Activated T-cell treated with anti-CD3 and anti-CD28 coated beads for 1 hour (primary cell): ENCODE data around the gene CRIP1.

Source experiments
- DNase-seq: peaks from one replicate; pipeline ENCODE4 v3.0.0-alpha.2; 2020; ENCODE audit warnings: low read depth

Gene CRIP1

GRCh38 chr14:105492971-105493871 is 6.5 kb downstream of the CRIP1 start:
- no peak for DNase-seq

DNA sequence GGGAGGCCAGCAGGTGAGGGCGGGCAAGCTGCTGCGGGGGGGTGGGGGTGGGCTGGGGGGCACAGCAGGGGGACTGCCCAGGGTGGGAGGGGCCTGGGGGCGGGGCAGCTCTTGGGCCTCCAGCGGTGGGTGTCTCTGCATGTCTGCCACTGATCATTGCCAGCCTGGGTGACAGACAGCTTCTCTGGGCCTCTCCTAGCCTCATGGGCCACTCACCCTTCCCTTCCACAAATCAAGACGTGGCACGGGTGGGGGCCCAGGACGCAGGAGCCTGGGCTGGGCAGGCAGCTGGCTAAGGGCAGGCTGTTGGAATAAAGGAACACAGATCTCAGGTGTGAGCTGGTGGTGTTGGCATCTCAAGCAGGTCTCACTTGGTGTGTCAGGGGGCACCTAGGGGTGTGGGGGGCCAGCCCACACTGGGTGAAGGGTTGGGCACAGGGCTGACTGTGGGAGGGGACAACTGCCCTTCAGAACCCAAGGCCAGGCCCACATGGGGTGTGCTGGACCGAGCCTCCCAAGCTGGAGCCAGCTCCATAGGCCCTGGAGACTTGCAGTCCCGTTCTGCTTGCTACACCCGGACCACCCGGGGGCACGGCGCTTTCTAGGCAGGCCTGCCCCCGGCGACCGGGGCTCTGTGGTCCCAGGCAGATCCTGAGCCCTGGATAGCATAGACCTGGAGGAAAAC is 7.4 kb downstream of the CRIP1 start:
- no peak for DNase-seq

- no peak for DNase-seq
Measured at GRCh38 chr14:105494606-105494929, 7.9 kb downstream of the CRIP1 start.

- no peak for DNase-seq
Measured at GRCh38 chr14:105495101-105495989, 8.7 kb downstream of the CRIP1 start.

GRCh38 chr14:105495990-105496830 is 9.5 kb downstream of the CRIP1 start:
- no peak for DNase-seq

GRCh38 chr14:105496831-105497591 is 10.3 kb downstream of the CRIP1 start:
- DNase-seq: no peak

DNA sequence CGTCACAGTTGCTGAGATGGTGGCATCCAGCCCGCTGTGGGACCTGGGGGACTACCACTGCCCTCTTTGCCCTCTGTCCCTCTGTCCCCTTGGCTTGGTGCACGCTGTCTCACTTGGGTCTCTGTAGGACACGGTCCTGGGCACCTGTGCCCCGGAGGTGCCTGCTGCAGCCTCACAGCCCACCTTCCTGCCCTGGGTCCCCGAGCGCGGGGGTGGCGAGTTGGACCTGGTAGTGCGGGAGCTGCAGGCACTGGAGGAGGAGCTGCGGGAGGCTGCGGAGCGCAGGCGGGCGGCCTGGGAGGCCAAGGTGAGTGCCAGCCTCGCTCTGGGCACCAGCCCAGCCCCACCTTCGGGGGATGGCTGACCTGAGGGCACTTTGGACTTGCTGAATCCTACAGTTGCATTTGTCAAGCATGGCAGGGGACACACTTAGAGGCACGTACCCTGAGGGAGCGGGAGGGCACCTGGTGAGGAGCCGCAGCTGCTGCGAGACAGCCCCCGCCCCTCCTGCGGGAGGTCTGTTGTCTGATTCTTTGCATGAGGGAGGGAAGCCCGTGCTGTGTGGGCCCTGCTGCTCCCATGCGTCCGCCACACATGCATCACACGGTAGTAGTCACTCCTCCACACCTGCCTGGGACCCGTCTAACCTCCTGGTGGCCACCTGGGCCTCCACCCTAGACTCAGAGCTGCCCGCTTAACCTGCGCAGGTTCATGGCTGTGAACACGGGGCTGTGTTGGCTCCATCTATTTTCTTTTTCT is 11.2 kb downstream of the CRIP1 start:
- DNase-seq: no peak

DNA sequence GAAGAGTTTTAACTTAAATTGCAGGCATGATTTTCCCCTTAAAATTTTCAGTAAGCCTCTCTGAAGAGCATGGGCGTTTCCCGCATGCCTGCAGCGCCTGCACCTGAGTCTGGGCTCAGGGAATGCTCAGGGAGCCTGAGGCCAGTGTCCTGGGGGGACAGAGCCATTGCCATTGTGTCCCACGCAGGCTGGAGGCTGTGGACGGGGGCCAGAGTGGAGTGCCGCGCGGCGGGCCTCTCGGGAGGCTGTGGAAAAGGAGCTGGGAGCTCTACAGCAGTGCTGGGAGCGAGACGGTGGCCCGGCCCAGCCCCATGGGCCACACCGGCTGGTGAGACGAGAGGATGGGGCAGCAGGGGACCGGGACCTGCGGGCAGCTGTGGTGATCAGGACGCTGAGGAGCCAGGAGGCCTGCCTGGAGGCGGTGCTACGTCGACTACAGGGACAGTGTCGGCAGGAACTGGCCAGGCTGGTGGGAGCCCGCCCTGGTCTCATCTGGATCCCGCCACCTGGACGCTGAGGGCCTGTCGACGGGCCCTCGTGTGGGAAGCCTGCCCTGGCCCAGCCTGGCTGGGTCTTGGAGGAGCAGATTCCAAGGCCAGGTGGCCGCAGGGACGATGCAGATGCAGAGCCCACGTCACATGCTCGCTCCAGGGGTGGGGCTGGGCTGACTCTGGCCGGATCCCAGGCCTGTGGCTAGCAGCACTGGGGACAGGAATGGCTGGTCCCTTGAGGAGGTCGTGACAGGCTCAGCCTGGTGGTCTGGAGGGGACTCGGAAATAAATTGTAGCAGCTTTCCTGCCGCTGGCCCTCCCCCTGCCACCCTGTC is 12.0 kb downstream of the CRIP1 start:
- no peak for DNase-seq

- no peak for DNase-seq
Measured at GRCh38 chr14:105499256-105500035, 12.8 kb downstream of the CRIP1 start.

- no peak for DNase-seq
Measured at GRCh38 chr14:105500036-105500725, 13.5 kb downstream of the CRIP1 start.

DNA sequence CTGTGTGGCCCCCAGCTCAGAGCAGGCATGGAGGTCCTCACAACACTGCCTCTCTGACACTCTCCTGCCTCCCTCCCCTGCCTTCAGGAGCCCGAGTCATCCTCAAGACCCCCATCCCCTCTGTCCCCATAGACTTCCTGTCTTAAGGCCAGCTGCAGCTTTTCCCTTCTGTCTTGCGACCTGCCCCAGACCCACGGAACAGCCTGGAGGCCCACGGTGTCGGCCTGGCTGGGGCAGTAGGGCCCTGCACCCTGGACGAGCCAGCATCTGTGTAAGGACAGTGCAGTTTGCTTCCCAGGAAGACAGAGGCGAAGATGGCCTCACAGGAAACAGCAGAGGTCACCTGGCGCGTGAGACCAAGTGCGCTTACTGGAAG is 14.0 kb downstream of the CRIP1 start:
- DNase-seq: no peak

DNA sequence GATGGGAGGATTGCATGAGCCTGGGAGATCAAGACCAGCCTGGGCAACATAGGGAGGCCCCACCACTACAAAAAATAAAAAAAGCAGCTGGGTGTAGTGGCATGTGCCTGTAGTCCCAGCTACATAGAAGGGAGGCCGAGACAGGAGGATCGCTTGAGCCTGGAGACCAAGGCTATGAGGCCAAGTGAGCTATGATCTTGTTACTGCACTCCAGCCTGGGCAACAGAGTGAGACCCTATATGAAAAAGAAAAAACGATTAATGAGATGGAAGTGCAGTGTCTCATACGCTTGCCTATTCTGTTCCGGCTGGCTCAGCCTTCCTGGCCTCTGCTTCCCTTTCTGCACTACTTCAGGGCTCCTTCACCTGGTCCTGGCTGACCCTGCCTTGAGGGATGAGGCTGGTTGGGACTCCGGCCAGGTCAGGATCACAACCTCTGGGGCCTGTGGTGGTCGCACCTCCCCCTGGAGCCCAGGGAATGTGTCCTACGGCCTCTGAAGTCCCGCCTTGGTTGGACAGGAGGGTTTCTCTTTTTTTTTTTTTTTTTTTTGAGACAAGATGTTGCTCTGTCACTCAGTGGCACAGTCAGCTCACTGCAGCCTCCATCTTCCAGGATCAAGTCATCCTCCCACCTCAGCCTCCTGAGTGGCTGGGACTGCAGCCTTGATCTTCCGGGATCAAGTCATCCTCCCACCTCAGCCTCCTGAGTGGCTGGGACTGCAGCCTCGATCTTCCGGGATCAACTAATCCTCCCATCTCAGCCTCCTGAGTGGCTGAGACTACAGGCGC is 15.0 kb downstream of the CRIP1 start:
- DNase-seq: no peak

- no peak for DNase-seq
Measured at GRCh38 chr14:105502446-105503295, 16.0 kb downstream of the CRIP1 start.

- DNase-seq: no peak
Measured at GRCh38 chr14:105503296-105503640, 16.6 kb downstream of the CRIP1 start.

DNA sequence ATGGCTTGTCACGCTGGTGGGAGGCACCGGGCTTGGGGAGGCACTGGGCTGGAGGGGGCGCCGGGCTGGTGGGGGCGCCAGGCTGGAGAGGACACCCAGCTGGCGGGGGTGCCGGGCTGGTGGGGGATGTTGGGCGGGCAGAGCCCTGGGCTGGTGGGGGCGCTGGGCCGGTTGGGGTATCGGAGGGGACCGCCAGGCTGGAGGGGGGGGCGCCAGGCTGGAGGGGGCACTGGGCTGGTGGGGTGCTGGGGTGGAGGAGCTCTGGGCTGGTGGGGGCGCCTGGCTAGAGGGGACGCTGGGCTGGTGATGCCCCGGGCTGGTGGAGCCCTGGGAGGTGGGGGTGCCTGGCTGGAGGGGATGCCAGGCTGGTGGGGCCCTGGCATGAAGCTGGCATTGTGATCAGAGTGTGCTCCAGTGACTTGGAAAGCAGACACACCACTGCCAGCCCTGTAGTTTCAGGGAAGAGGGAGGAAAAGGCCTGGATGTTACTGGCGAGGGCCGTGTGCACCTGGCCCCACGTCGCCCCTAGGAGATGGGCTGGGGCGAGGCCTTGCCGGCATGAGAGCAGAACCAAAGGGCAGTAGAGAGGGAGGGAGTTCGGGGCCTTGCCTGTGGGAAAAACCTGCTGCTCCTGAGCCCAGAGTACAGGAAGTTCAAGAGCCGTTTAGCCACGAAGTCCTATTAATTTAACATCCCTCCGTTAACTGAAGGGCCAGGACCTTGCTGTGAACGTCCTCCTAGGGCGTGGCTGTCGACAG is 17.4 kb downstream of the CRIP1 start:
- DNase-seq: no peak
